22Rv1 (cell line): Measurements from ENCODE around the gene TBX2.

Experiments
- CTCF ChIP-seq: fragments of 450-650 bp; IDR thresholded peaks from 2 replicates; pipeline ENCODE4 v1.5.1; 2017; ENCODE audit warnings: mild to moderate bottlenecking
- ZFX ChIP-seq: fragments of 450-650 bp; IDR thresholded peaks from 2 replicates; pipeline ENCODE4 v1.6.1; 2017; ENCODE audit warnings: antibody characterized with exemption, borderline replicate concordance

GRCh38 chr17:61440697-61441096 is 41.1 kb downstream of the TBX2 start:
- TF ChIP-seq CTCF: no peak
- TF ChIP-seq ZFX: no peak
